Daoy (cell line): ENCODE results near the gene NFATC1. TPM values are rescaled to one million over a fixed set of nuclear protein-coding genes. Genes with fewer than 3 reads are reported as not detected.

ENCODE experiments used
- DNase-seq: peaks from one replicate; pipeline ENCODE4 v3.0.0-alpha.2; 2015; ENCODE audit warnings: low read depth
- total RNA-seq: library from RNA; depleted of rRNA; stranded (reverse); fragments of >200 nt; shearing (Covaris generic); gene quantifications from 2 replicates; pipeline ENCODE4 v1.2.3, GENCODE V29; 2014

Gene NFATC1
- total RNA-seq, 1 experiment from 2014 or later: 1.5 TPM

- no peak for DNase-seq
Observed at GRCh38 chr18:79554945-79555645, 159.4 kb downstream of the NFATC1 start.

GRCh38 chr18:79555885-79556284 lies 160.2 kb downstream of the NFATC1 start:
- no peak for DNase-seq

- no peak for DNase-seq
Observed at GRCh38 chr18:79556829-79557585, 161.3 kb downstream of the NFATC1 start.

GRCh38 chr18:79558196-79558932 lies 162.6 kb downstream of the NFATC1 start:
- DNase-seq: no peak

- no peak for DNase-seq
Observed at GRCh38 chr18:79558933-79559416, 163.2 kb downstream of the NFATC1 start.

GRCh38 chr18:79559436-79559835 lies 163.7 kb downstream of the NFATC1 start:
- DNase-seq: no peak

- DNase-seq: no peak
Observed at GRCh38 chr18:79560042-79560860, 164.5 kb downstream of the NFATC1 start.

GRCh38 chr18:79560861-79561210 lies 165.1 kb downstream of the NFATC1 start:
- DNase-seq: no peak

GRCh38 chr18:79563949-79564348 lies 168.2 kb downstream of the NFATC1 start:
- DNase-seq: no peak

- no peak for DNase-seq
Observed at GRCh38 chr18:79564441-79564840, 168.7 kb downstream of the NFATC1 start.

- DNase-seq: no peak
Observed at GRCh38 chr18:79566771-79567431, 171.2 kb downstream of the NFATC1 start.

- DNase-seq: peak; percentile 94
Observed at GRCh38 chr18:79567481-79568147, 171.9 kb downstream of the NFATC1 start.

- DNase-seq: no peak
Observed at GRCh38 chr18:79568543-79569205, 172.9 kb downstream of the NFATC1 start.

- no peak for DNase-seq
Observed at GRCh38 chr18:79569720-79570119, 174.0 kb downstream of the NFATC1 start.

- DNase-seq: peak; percentile 80
Observed at GRCh38 chr18:79570266-79571201, 174.8 kb downstream of the NFATC1 start.

- no peak for DNase-seq
Observed at GRCh38 chr18:79571211-79572092, 175.7 kb downstream of the NFATC1 start.

GRCh38 chr18:79572093-79572780 lies 176.5 kb downstream of the NFATC1 start:
- no peak for DNase-seq
